HG02840 (cell line): ENCODE data around the gene ATRIP.

ENCODE experiments used
- ATAC-seq: cut with Tn5 transposase; IDR thresholded peaks from one replicate; pipeline ENCODE4 v1.9.1; 2021; ENCODE audit warnings: mild to moderate bottlenecking, moderate library complexity, moderate number of reproducible peaks; ENCODE audit not compliant: unreplicated experiment, low FRiP score

Gene ATRIP

GRCh38 chr3:48492461-48493202 is 46.1 kb downstream of the ATRIP start:
- no peak for ATAC-seq

- no peak for ATAC-seq
These were observed 46.6 kb downstream of the ATRIP start for GRCh38 chr3:48493203-48493501.

GRCh38 chr3:48500656-48501055 is 54.1 kb downstream of the ATRIP start:
- ATAC-seq: no peak

GRCh38 chr3:48501196-48501595 is 54.7 kb downstream of the ATRIP start:
- no peak for ATAC-seq

GRCh38 chr3:48502121-48502520 is 55.6 kb downstream of the ATRIP start:
- ATAC-seq: no peak

- no peak for ATAC-seq
These were observed 56.2 kb downstream of the ATRIP start for GRCh38 chr3:48502728-48503168.

GRCh38 chr3:48503401-48504050 is 57.0 kb downstream of the ATRIP start:
- ATAC-seq: no peak

- ATAC-seq: no peak
These were observed 57.8 kb downstream of the ATRIP start, which contains the start of gene SHISA5 for GRCh38 chr3:48504051-48504946. Gene SHISA5 (minus strand): TSS chr3:48504174. CDS start chr3:48504094, 80 bp downstream.

GRCh38 chr3:48505146-48505545 is 58.6 kb downstream of the ATRIP start:
- no peak for ATAC-seq

- ATAC-seq: no peak
These were observed 59.5 kb downstream of the ATRIP start for GRCh38 chr3:48505968-48506504.

- no peak for ATAC-seq
These were observed 60.9 kb downstream of the ATRIP start for GRCh38 chr3:48507256-48508061.

GRCh38 chr3:48511551-48511950 is 65.0 kb downstream of the ATRIP start:
- ATAC-seq: no peak

GRCh38 chr3:48514431-48515227 is 68.1 kb downstream of the ATRIP start:
- no peak for ATAC-seq
